Karpas-422 (cell line): ENCODE data around the gene DCDC1. TPM values are rescaled to one million over a fixed set of nuclear protein-coding genes. Genes with fewer than 3 reads are reported as not detected.

ENCODE experiments used
- DNase-seq: peaks from one replicate; pipeline ENCODE4 v3.0.0-alpha.2; 2015
- H2AFZ ChIP-seq: fragments of 200-600 bp; sonication (generic); 2 replicates; pipeline ENCODE4 v1.6.1; 2014; ENCODE audit warnings: antibody characterized with exemption, low read length, mixed read lengths
- H3K27ac ChIP-seq: fragments of 200-600 bp; sonication (generic); 2 replicates; pipeline ENCODE4 v1.5.1; 2014; ENCODE audit warnings: mild to moderate bottlenecking, low read length, moderate library complexity
- H3K27me3 ChIP-seq: fragments of 200-600 bp; sonication (generic); 2 replicates; pipeline ENCODE4 v1.6.1; 2014; ENCODE audit warnings: low read length, mixed read lengths
- H3K36me3 ChIP-seq: fragments of 200-600 bp; sonication (generic); 2 replicates; pipeline ENCODE4 v1.6.1; 2014; ENCODE audit warnings: low read length, mixed read lengths; ENCODE audit not compliant: insufficient read depth
- H3K4me1 ChIP-seq: fragments of 200-600 bp; sonication (generic); 2 replicates; pipeline ENCODE4 v1.6.1; 2014; ENCODE audit warnings: mild to moderate bottlenecking, low read length, mixed read lengths
- H3K4me2 ChIP-seq: fragments of 200-600 bp; sonication (generic); 2 replicates; pipeline ENCODE4 v1.6.1; 2014; ENCODE audit warnings: low read length, low read depth, mild to moderate bottlenecking; ENCODE audit not compliant: poor library complexity, severe bottlenecking
- H3K4me3 ChIP-seq: fragments of 200-600 bp; sonication (generic); 2 replicates; pipeline ENCODE4 v1.5.1; 2014; ENCODE audit warnings: mild to moderate bottlenecking, antibody characterized with exemption, low read length, mixed read lengths
- H3K79me2 ChIP-seq: fragments of 200-600 bp; sonication (generic); 2 replicates; pipeline ENCODE4 v1.6.1; 2014; ENCODE audit warnings: mild to moderate bottlenecking, low read length, mixed read lengths
- H3K9ac ChIP-seq: fragments of 200-600 bp; sonication (generic); 2 replicates; pipeline ENCODE4 v1.6.0; 2014; ENCODE audit warnings: low read length
- H3K9me2 ChIP-seq: fragments of 200-600 bp; sonication (generic), shearing (Covaris generic); replicated peaks from 2 replicates; pipeline ENCODE4 v1.6.0; 2014; ENCODE audit warnings: mild to moderate bottlenecking, low read length, moderate library complexity; ENCODE audit not compliant: insufficient read depth
- H3K9me3 ChIP-seq: fragments of 300-700, 200-600 bp; sonication (generic); 2 replicates; pipeline ENCODE4 v1.6.1; 2014; ENCODE audit warnings: low read length, mixed read lengths
- H4K20me1 ChIP-seq: fragments of 200-600 bp; sonication (generic); 2 replicates; pipeline ENCODE4 v1.6.1; 2014; ENCODE audit warnings: mild to moderate bottlenecking, antibody characterized with exemption, low read length, low read depth; ENCODE audit not compliant: insufficient read depth
- total RNA-seq: library from RNA; depleted of rRNA; stranded (reverse); fragments of >200 nt; shearing (Covaris generic); gene quantifications from 2 replicates; pipeline ENCODE4 v1.2.3, GENCODE V29; 2014; ENCODE audit warnings: low replicate concordance

Gene DCDC1
- total RNA-seq, 1 experiment from 2014 or later: not detected

GRCh38 chr11:30873924-30874610 lies 495.5 kb downstream of the DCDC1 start:
- Histone ChIP-seq H3K4me1 (no peaks in the 10 kb centered on the region), H3K27me3 (no peaks in the 10 kb centered on the region), H3K4me2 (no peak overlapping the region), H2AFZ (no peak overlapping the region), H3K79me2 (no peaks in the 10 kb centered on the region), H3K9me2 (no peaks in the 10 kb centered on the region), H4K20me1 (no peaks in the 10 kb centered on the region), H3K4me3 (no peak overlapping the region), H3K9me3 (no peaks in the 10 kb centered on the region), H3K9ac (no peak overlapping the region), H3K27ac (no peak overlapping the region), H3K36me3 (no peaks in the 10 kb centered on the region)
- DNase-seq: no peak

- no peaks in the 10 kb centered on the region for H3K36me3 ChIP-seq
- no peaks in the 10 kb centered on the region for H4K20me1 ChIP-seq
- H3K27me3 ChIP-seq: no peaks in the 10 kb centered on the region
- no peaks in the 10 kb centered on the region for H3K9me3 ChIP-seq
- H3K4me2 ChIP-seq: no peak overlapping the region
- no peaks in the 10 kb centered on the region for H3K9me2 ChIP-seq
- no peaks in the 10 kb centered on the region for H3K4me1 ChIP-seq
- H3K9ac ChIP-seq: no peak overlapping the region
- H3K4me3 ChIP-seq: no peak overlapping the region
- no peak overlapping the region for H2AFZ ChIP-seq
- no peak overlapping the region for H3K27ac ChIP-seq
- no peak for DNase-seq
- H3K79me2 ChIP-seq: no peaks in the 10 kb centered on the region
Observed at GRCh38 chr11:30868626-30869081, 500.9 kb downstream of the DCDC1 start.

GRCh38 chr11:30863209-30863608 lies 506.3 kb downstream of the DCDC1 start:
- H3K4me3 ChIP-seq: no peak overlapping the region
- no peaks in the 10 kb centered on the region for H3K27me3 ChIP-seq
- no peaks in the 10 kb centered on the region for H3K79me2 ChIP-seq
- no peak overlapping the region for H3K9ac ChIP-seq
- H3K9me3 ChIP-seq: no peaks in the 10 kb centered on the region
- no peak overlapping the region for H3K27ac ChIP-seq
- no peak for DNase-seq
- no peak overlapping the region for H3K4me2 ChIP-seq
- no peaks in the 10 kb centered on the region for H3K36me3 ChIP-seq
- no peaks in the 10 kb centered on the region for H3K9me2 ChIP-seq
- H4K20me1 ChIP-seq: no peaks in the 10 kb centered on the region
- H3K4me1 ChIP-seq: no peaks in the 10 kb centered on the region
- no peak overlapping the region for H2AFZ ChIP-seq

GRCh38 chr11:30861531-30861930 lies 508.0 kb downstream of the DCDC1 start:
- no peak for DNase-seq
- Histone ChIP-seq H3K79me2 (no peaks in the 10 kb centered on the region), H3K9me3 (no peaks in the 10 kb centered on the region), H3K36me3 (no peaks in the 10 kb centered on the region), H2AFZ (no peak overlapping the region), H3K4me3 (no peak overlapping the region), H3K4me2 (no peak overlapping the region), H3K9me2 (no peaks in the 10 kb centered on the region), H4K20me1 (no peaks in the 10 kb centered on the region), H3K27ac (no peak overlapping the region), H3K4me1 (no peaks in the 10 kb centered on the region), H3K9ac (no peak overlapping the region), H3K27me3 (no peaks in the 10 kb centered on the region)

- Histone ChIP-seq H3K9ac (no peak overlapping the region), H3K27ac (no peak overlapping the region), H2AFZ (no peak overlapping the region), H3K4me2 (no peak overlapping the region), H3K36me3 (no peaks in the 10 kb centered on the region), H3K9me3 (no peaks in the 10 kb centered on the region), H3K27me3 (no peaks in the 10 kb centered on the region), H3K4me3 (no peak overlapping the region), H3K9me2 (no peaks in the 10 kb centered on the region), H3K4me1 (no peaks in the 10 kb centered on the region), H3K79me2 (no peaks in the 10 kb centered on the region), H4K20me1 (no peaks in the 10 kb centered on the region)
- DNase-seq: no peak
Observed at GRCh38 chr11:30861064-30861463, 508.5 kb downstream of the DCDC1 start.

GRCh38 chr11:30860146-30860545 lies 509.4 kb downstream of the DCDC1 start:
- Histone ChIP-seq H3K4me3 (no peak overlapping the region), H3K79me2 (no peaks in the 10 kb centered on the region), H3K9ac (no peak overlapping the region), H3K4me1 (no peaks in the 10 kb centered on the region), H3K36me3 (no peaks in the 10 kb centered on the region), H3K27ac (no peak overlapping the region), H3K9me3 (no peaks in the 10 kb centered on the region), H4K20me1 (no peaks in the 10 kb centered on the region), H3K9me2 (no peaks in the 10 kb centered on the region), H3K4me2 (no peak overlapping the region), H3K27me3 (no peaks in the 10 kb centered on the region), H2AFZ (no peak overlapping the region)
- no peak for DNase-seq

- H3K27ac ChIP-seq: no peak overlapping the region
- no peak overlapping the region for H3K4me3 ChIP-seq
- H3K27me3 ChIP-seq: no peaks in the 10 kb centered on the region
- H3K4me2 ChIP-seq: no peak overlapping the region
- no peaks in the 10 kb centered on the region for H4K20me1 ChIP-seq
- no peak overlapping the region for H2AFZ ChIP-seq
- H3K9me2 ChIP-seq: no peaks in the 10 kb centered on the region
- no peaks in the 10 kb centered on the region for H3K9me3 ChIP-seq
- no peaks in the 10 kb centered on the region for H3K79me2 ChIP-seq
- no peaks in the 10 kb centered on the region for H3K36me3 ChIP-seq
- no peak for DNase-seq
- H3K9ac ChIP-seq: no peak overlapping the region
- no peaks in the 10 kb centered on the region for H3K4me1 ChIP-seq
Observed at GRCh38 chr11:30859669-30860068, 509.9 kb downstream of the DCDC1 start.

- Histone ChIP-seq H3K9me2 (no peaks in the 10 kb centered on the region), H3K4me2 (no peak overlapping the region), H3K4me3 (no peak overlapping the region), H4K20me1 (no peaks in the 10 kb centered on the region), H3K79me2 (no peaks in the 10 kb centered on the region), H3K4me1 (no peaks in the 10 kb centered on the region), H3K36me3 (no peaks in the 10 kb centered on the region), H3K27ac (no peak overlapping the region), H2AFZ (no peak overlapping the region), H3K9me3 (no peaks in the 10 kb centered on the region), H3K9ac (no peak overlapping the region), H3K27me3 (no peaks in the 10 kb centered on the region)
- DNase-seq: peak; percentile 51
Observed at GRCh38 chr11:30855383-30856006, 514.0 kb downstream of the DCDC1 start.
